LNCAP (cell line): ENCODE measurements around the gene TUBB.

ENCODE experiments used
- TF ChIP-seq, protein P1 (sequence below): fragments of 450-650 bp; IDR thresholded peaks from 2 replicates; pipeline ENCODE4 v1.5.1; 2017; ENCODE audit warnings: mild to moderate bottlenecking

Gene TUBB

DNA sequence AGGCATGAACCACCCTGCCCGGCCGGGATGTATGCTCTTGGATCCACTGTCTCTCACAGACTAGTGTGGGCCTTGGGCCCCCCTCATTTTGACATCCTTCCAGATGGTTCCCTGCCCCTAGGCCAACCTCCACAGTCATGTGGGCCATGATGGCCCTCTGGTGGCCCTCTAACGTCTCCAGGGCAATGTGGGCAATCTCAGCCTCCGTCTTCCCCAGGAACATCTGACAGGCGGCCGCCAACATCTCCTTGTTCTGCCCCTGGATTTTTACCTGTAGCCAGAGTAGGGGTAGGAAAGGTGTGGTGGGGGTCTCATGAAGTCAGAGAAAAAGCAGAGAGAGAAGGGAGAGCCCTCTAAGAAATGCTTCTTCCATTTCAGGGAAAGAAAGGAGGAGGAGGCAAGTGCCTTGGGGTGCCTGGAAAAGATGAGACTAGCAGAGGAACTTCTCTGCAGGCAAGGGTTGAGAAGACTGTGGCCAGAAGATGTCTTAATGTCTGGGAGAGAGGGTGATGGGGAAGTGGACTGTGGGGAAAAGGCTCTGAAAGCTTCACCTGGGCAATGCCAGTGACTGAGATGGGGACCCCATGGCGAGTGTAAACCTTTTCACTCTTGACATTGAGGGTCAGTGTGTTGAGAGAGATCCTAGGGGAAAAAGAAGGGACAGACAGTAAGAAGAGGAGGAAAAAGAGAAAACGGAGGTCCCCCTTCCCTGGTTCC is 21.1 kb downstream of the TUBB start:
- TF ChIP-seq, protein P1, sequence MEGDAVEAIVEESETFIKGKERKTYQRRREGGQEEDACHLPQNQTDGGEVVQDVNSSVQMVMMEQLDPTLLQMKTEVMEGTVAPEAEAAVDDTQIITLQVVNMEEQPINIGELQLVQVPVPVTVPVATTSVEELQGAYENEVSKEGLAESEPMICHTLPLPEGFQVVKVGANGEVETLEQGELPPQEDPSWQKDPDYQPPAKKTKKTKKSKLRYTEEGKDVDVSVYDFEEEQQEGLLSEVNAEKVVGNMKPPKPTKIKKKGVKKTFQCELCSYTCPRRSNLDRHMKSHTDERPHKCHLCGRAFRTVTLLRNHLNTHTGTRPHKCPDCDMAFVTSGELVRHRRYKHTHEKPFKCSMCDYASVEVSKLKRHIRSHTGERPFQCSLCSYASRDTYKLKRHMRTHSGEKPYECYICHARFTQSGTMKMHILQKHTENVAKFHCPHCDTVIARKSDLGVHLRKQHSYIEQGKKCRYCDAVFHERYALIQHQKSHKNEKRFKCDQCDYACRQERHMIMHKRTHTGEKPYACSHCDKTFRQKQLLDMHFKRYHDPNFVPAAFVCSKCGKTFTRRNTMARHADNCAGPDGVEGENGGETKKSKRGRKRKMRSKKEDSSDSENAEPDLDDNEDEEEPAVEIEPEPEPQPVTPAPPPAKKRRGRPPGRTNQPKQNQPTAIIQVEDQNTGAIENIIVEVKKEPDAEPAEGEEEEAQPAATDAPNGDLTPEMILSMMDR = no peak

DNA sequence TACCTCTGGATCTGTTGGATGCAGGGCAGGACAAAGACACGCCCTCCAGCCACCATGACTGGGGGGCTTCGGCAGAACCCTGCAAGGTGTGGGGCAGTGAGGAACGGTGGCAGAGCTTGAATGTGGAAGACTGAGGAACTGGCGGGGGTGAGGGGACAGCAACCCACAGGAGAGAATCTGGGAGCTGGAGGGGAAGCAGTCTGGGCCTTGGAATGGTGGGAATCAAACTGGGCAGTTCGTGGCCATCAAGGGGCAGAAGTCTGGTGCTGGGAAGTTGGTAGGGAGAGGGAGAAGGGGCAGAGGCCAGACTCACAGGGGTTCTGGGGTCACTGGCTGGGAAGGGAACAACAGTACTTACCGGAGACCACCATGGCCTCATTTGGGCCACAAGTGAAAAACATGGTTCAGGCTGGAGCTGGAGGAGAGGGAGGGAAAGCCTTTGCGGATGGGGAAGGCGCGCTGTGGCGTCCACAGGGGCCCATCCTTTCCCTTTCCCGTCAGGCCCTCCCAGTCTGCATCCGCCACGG is 21.7 kb downstream of the TUBB start:
- TF ChIP-seq, protein P1 = no peak

DNA sequence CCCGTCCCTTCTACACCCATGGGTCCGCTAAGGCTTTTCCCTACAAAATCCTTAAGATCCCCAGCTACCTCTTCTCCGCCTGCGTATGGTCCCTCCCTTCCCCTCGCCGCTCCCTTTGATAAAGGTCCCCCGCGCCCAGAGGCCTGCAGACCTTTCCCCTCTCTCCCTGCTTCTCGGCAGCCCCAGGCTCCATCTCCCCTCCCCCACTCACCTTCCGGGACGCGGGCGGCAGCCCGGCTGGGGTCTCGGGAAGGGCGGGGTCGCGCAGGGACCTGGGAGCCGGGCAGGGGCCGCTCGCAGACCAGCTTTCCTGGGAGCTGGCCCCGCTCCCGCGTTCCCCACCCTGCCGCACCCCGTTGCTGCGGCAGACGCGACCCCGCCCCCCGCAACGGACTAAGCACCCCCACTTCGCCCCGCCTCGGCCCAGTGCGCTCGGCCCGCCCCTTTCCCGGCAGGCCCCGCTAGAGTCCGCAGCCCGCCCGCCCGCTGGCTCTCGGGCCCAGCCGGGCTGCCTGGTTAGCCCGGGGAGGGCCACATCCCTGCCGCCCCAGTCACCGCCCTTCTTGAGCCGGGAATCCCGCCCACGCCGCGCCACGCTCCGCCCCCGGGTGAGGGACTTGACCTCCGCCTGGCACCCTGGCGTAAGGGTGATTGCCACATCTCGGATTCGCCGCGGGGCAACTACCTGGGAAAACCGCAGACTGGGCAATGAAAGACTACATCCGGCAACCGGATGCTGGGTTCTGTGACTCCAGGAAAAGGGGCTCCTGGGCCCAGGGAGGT is 22.4 kb downstream of the TUBB start, which contains the start of gene FLOT1:
Gene FLOT1 (minus strand): TSS at position 372 of the 783 bp plus-strand sequence. CDS start 498 bp downstream, outside the sequence.
- TF ChIP-seq, protein P1 = no peak

DNA sequence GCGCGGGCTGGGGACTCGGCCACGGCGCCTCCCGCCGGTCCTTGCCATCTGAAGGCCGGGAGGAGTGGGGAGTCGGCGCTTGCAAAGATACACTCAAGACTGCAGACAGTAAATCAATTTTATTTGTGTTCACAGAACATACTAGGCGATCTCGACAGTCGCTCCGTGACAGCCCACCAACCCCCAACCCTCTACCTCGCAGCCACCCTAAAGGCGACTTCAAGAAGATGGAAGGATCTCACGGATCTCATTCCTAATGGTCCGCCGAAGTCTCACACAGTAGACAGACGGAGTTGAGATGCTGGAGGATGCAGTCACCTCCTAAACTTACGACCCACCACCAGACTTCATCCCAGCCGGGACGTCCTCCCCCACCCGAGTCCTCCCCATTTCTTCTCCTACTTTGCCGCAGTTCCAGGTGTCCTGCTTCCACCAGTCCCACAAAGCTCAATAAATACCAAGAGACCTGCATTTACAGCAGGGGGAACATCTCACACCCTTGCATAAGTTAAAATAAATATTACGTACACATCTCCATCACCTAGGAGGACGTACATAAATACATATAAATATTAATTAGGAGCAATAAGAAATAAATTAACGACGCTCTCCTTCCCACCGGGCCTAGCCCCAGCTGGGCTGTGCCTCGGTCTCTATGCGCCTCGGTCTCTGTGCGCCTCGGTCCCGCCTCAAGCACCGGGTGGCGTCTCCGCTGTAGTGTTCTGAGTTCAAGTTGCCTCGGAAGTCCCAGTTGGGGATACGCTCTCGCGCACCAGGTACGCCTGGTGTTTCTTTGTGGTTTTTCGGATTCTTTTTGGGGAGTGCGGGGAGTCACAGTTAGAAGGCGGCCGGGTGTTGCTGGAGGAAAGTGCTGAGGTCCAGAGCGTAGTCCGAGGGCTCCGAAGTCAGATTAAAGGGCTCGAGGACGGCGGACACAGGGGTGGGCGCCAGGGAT is 23.2 kb downstream of the TUBB start:
- TF ChIP-seq, protein P1 = no peak

DNA sequence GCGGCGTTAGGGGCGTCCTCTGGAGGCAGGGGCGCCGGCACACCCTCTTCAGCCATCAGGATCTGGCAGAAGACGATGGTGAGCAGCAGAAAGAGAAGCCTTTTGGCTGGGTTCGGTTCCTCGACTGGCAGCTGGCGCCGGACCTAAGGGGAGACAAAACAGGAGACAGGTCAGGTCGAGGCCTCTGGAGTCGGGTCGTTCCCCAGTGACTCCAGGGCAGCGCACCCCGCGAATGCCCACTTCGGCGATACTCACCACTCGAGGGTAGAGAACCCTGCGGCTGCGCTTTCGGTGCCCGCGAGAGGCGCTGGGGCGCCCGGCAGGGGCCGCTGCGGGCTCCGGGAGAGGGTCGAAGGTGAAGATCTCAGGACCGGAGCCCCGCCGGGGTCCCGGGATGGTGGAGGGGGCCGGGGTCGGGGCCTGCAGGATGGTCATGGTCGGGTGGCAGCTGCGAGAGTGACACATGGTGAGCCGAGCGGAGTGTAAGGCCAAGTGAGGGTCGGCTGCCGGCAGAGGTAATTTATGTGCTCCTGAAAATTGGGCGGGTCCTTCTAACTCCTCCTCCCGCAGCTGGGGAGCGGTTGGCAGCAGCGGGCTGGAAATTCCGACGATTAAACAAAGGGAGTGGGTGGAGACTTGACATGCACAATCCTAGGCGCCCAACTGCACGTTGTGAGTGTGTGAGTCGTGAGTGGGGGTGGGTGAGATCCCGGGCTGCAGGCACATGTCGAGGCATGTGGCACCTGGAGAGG is 24.1 kb downstream of the TUBB start, which contains the start of gene IER3:
Gene IER3 (minus strand): TSS at position 494 of the 752 bp plus-strand sequence. CDS start 29 bp downstream, at position 465.
- TF ChIP-seq, protein P1 = no peak

DNA sequence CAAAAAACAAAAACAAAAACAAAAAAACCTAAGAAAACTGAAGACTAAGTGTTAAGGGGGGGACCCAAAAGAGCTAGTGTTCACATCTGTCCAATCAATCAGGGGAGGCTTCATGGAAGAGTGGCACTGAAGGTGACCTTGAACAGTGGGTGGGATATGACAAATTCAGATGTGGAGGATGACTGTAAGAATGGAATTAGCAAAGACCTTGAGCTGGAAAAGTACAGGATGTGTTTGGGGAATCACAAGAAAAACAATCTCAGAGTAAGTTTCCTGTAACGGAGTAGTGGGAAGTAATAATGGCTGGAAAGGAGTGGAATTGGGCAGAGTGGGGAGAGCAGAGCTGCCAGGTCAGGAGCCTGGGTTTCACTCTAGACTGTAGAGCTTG is 27.1 kb downstream of the TUBB start:
- TF ChIP-seq, protein P1 = no peak
